Measurements from ENCODE around the gene NAGPA.

The NAGPA gene

GRCh38 chr16:4991754-4992153 is 42.0 kb downstream of the NAGPA start:
- Histone ChIP-seq H3K9me3 (ENCODE audit: control insufficient read depth in 1 of 2, low read length in 2 of 2) (no peaks in the 10 kb centered on the region), H3K4me3 (ENCODE audit: low read depth in 1 of 2, low read length in 2 of 2) (no peak overlapping the region), H3K27ac (ENCODE audit: low read depth, low read length) (no peak overlapping the region), H3K4me1 (ENCODE audit: control insufficient read depth in 1 of 2, insufficient read depth in 2 of 2, low read length in 2 of 2) (no peaks in the 10 kb centered on the region), H3K9ac (ENCODE audit: low read depth in 1 of 2, low read length in 2 of 2) (no peak overlapping the region), H3K27me3 (ENCODE audit: control insufficient read depth in 1 of 2, insufficient read depth in 2 of 2, low read length in 2 of 2) (peaks cover 17 to 27% of the 10 kb centered on the region in 2 donors), H3K36me3 (ENCODE audit: control insufficient read depth in 1 of 2, insufficient read depth in 2 of 2, low read length in 2 of 2) (no peaks in the 10 kb centered on the region)

- no peak overlapping the region for H3K27ac ChIP-seq (ENCODE audit: low read depth, low read length)
- H3K4me3 ChIP-seq (ENCODE audit: low read depth in 1 of 2, low read length in 2 of 2), result no peak overlapping the region
- no peaks in the 10 kb centered on the region for H3K9me3 ChIP-seq (ENCODE audit: control insufficient read depth in 1 of 2, low read length in 2 of 2)
- no peaks in the 10 kb centered on the region for H3K4me1 ChIP-seq (ENCODE audit: control insufficient read depth in 1 of 2, insufficient read depth in 2 of 2, low read length in 2 of 2)
- H3K36me3 ChIP-seq (ENCODE audit: control insufficient read depth in 1 of 2, insufficient read depth in 2 of 2, low read length in 2 of 2), result no peaks in the 10 kb centered on the region
- H3K9ac ChIP-seq (ENCODE audit: low read depth in 1 of 2, low read length in 2 of 2), result no peak overlapping the region
- peaks cover 21 to 27% of the 10 kb centered on the region in 2 donors for H3K27me3 ChIP-seq (ENCODE audit: control insufficient read depth in 1 of 2, insufficient read depth in 2 of 2, low read length in 2 of 2)
Observed at GRCh38 chr16:4990415-4990814, 43.3 kb downstream of the NAGPA start.

GRCh38 chr16:4989391-4990006 is 44.2 kb downstream of the NAGPA start:
- Histone ChIP-seq H3K36me3 (ENCODE audit: control insufficient read depth in 1 of 2, insufficient read depth in 2 of 2, low read length in 2 of 2) (no peaks in the 10 kb centered on the region), H3K9me3 (ENCODE audit: control insufficient read depth in 1 of 2, low read length in 2 of 2) (no peaks in the 10 kb centered on the region), H3K4me3 (ENCODE audit: low read depth in 1 of 2, low read length in 2 of 2) (no peak overlapping the region), H3K9ac (ENCODE audit: low read depth in 1 of 2, low read length in 2 of 2) (no peak overlapping the region), H3K27me3 (ENCODE audit: control insufficient read depth in 1 of 2, insufficient read depth in 2 of 2, low read length in 2 of 2) (peaks cover 21 to 27% of the 10 kb centered on the region in 2 donors), H3K27ac (ENCODE audit: low read depth, low read length) (no peak overlapping the region), H3K4me1 (ENCODE audit: control insufficient read depth in 1 of 2, insufficient read depth in 2 of 2, low read length in 2 of 2) (no peaks in the 10 kb centered on the region)

- no peak overlapping the region for H3K4me3 ChIP-seq (ENCODE audit: low read depth in 1 of 2, low read length in 2 of 2)
- H3K27me3 ChIP-seq (ENCODE audit: control insufficient read depth in 1 of 2, insufficient read depth in 2 of 2, low read length in 2 of 2), result peaks cover 21 to 27% of the 10 kb centered on the region in 2 donors
- no peaks in the 10 kb centered on the region for H3K9me3 ChIP-seq (ENCODE audit: control insufficient read depth in 1 of 2, low read length in 2 of 2)
- H3K4me1 ChIP-seq (ENCODE audit: control insufficient read depth in 1 of 2, insufficient read depth in 2 of 2, low read length in 2 of 2), result no peaks in the 10 kb centered on the region
- H3K9ac ChIP-seq (ENCODE audit: low read depth in 1 of 2, low read length in 2 of 2), result no peak overlapping the region
- H3K36me3 ChIP-seq (ENCODE audit: control insufficient read depth in 1 of 2, insufficient read depth in 2 of 2, low read length in 2 of 2), result no peaks in the 10 kb centered on the region
- H3K27ac ChIP-seq (ENCODE audit: low read depth, low read length), result no peak overlapping the region
Observed at GRCh38 chr16:4988647-4989046, 45.1 kb downstream of the NAGPA start.

GRCh38 chr16:4987580-4988374 is 46.0 kb downstream of the NAGPA start:
- Histone ChIP-seq H3K27me3 (ENCODE audit: control insufficient read depth in 1 of 2, insufficient read depth in 2 of 2, low read length in 2 of 2) (peaks cover 21 to 27% of the 10 kb centered on the region in 2 donors), H3K27ac (ENCODE audit: low read depth, low read length) (no peak overlapping the region), H3K4me1 (ENCODE audit: control insufficient read depth in 1 of 2, insufficient read depth in 2 of 2, low read length in 2 of 2) (no peaks in the 10 kb centered on the region), H3K4me3 (ENCODE audit: low read depth in 1 of 2, low read length in 2 of 2) (no peak overlapping the region), H3K9me3 (ENCODE audit: control insufficient read depth in 1 of 2, low read length in 2 of 2) (no peaks in the 10 kb centered on the region), H3K9ac (ENCODE audit: low read depth in 1 of 2, low read length in 2 of 2) (no peak overlapping the region), H3K36me3 (ENCODE audit: control insufficient read depth in 1 of 2, insufficient read depth in 2 of 2, low read length in 2 of 2) (no peaks in the 10 kb centered on the region)

GRCh38 chr16:4987250-4987579 is 46.5 kb downstream of the NAGPA start:
- Histone ChIP-seq H3K9me3 (ENCODE audit: control insufficient read depth in 1 of 2, low read length in 2 of 2) (no peaks in the 10 kb centered on the region), H3K4me1 (ENCODE audit: control insufficient read depth in 1 of 2, insufficient read depth in 2 of 2, low read length in 2 of 2) (no peaks in the 10 kb centered on the region), H3K4me3 (ENCODE audit: low read depth in 1 of 2, low read length in 2 of 2) (no peak overlapping the region), H3K9ac (ENCODE audit: low read depth in 1 of 2, low read length in 2 of 2) (no peak overlapping the region), H3K27me3 (ENCODE audit: control insufficient read depth in 1 of 2, insufficient read depth in 2 of 2, low read length in 2 of 2) (peaks cover 21 to 27% of the 10 kb centered on the region in 2 donors), H3K27ac (ENCODE audit: low read depth, low read length) (no peak overlapping the region), H3K36me3 (ENCODE audit: control insufficient read depth in 1 of 2, insufficient read depth in 2 of 2, low read length in 2 of 2) (no peaks in the 10 kb centered on the region)

GRCh38 chr16:4984174-4984990 is 49.4 kb downstream of the NAGPA start:
- Histone ChIP-seq H3K9me3 (ENCODE audit: control insufficient read depth in 1 of 2, low read length in 2 of 2) (no peaks in the 10 kb centered on the region), H3K36me3 (ENCODE audit: control insufficient read depth in 1 of 2, insufficient read depth in 2 of 2, low read length in 2 of 2) (no peaks in the 10 kb centered on the region), H3K4me1 (ENCODE audit: control insufficient read depth in 1 of 2, insufficient read depth in 2 of 2, low read length in 2 of 2) (no peaks in the 10 kb centered on the region), H3K27ac (ENCODE audit: low read depth, low read length) (no peak overlapping the region), H3K27me3 (ENCODE audit: control insufficient read depth in 1 of 2, insufficient read depth in 2 of 2, low read length in 2 of 2) (peaks cover 17 to 18% of the 10 kb centered on the region in 2 donors), H3K9ac (ENCODE audit: low read depth in 1 of 2, low read length in 2 of 2) (no peak overlapping the region), H3K4me3 (ENCODE audit: low read depth in 1 of 2, low read length in 2 of 2) (no peak overlapping the region)

GRCh38 chr16:4982056-4982867 is 51.5 kb downstream of the NAGPA start:
- H3K9me3 ChIP-seq (ENCODE audit: control insufficient read depth in 1 of 2, low read length in 2 of 2), result no peaks in the 10 kb centered on the region
- H3K9ac ChIP-seq (ENCODE audit: low read depth in 1 of 2, low read length in 2 of 2), result no peak overlapping the region
- no peak overlapping the region for H3K4me3 ChIP-seq (ENCODE audit: low read depth in 1 of 2, low read length in 2 of 2)
- no peaks in the 10 kb centered on the region for H3K36me3 ChIP-seq (ENCODE audit: control insufficient read depth in 1 of 2, insufficient read depth in 2 of 2, low read length in 2 of 2)
- H3K27ac ChIP-seq (ENCODE audit: low read depth, low read length), result no peak overlapping the region
- no peaks in the 10 kb centered on the region for H3K4me1 ChIP-seq (ENCODE audit: control insufficient read depth in 1 of 2, insufficient read depth in 2 of 2, low read length in 2 of 2)
- H3K27me3 ChIP-seq (ENCODE audit: control insufficient read depth in 1 of 2, insufficient read depth in 2 of 2, low read length in 2 of 2), result peaks cover 5 to 7% of the 10 kb centered on the region in 2 donors

- Histone ChIP-seq H3K9me3 (ENCODE audit: control insufficient read depth in 1 of 2, low read length in 2 of 2) (no peaks in the 10 kb centered on the region), H3K27me3 (ENCODE audit: control insufficient read depth in 1 of 2, insufficient read depth in 2 of 2, low read length in 2 of 2) (peaks cover 0 to 3% of the 10 kb centered on the region in 2 donors), H3K4me1 (ENCODE audit: control insufficient read depth in 1 of 2, insufficient read depth in 2 of 2, low read length in 2 of 2) (no peaks in the 10 kb centered on the region), H3K9ac (ENCODE audit: low read depth in 1 of 2, low read length in 2 of 2) (no peak overlapping the region), H3K36me3 (ENCODE audit: control insufficient read depth in 1 of 2, insufficient read depth in 2 of 2, low read length in 2 of 2) (no peaks in the 10 kb centered on the region), H3K4me3 (ENCODE audit: low read depth in 1 of 2, low read length in 2 of 2) (no peak overlapping the region), H3K27ac (ENCODE audit: low read depth, low read length) (no peak overlapping the region)
Observed at GRCh38 chr16:4981473-4981872, 52.3 kb downstream of the NAGPA start.

Data from duodenal mucosa (tissue), 2 donors.